ENCODE measurements around the gene PHF10.

DNA sequence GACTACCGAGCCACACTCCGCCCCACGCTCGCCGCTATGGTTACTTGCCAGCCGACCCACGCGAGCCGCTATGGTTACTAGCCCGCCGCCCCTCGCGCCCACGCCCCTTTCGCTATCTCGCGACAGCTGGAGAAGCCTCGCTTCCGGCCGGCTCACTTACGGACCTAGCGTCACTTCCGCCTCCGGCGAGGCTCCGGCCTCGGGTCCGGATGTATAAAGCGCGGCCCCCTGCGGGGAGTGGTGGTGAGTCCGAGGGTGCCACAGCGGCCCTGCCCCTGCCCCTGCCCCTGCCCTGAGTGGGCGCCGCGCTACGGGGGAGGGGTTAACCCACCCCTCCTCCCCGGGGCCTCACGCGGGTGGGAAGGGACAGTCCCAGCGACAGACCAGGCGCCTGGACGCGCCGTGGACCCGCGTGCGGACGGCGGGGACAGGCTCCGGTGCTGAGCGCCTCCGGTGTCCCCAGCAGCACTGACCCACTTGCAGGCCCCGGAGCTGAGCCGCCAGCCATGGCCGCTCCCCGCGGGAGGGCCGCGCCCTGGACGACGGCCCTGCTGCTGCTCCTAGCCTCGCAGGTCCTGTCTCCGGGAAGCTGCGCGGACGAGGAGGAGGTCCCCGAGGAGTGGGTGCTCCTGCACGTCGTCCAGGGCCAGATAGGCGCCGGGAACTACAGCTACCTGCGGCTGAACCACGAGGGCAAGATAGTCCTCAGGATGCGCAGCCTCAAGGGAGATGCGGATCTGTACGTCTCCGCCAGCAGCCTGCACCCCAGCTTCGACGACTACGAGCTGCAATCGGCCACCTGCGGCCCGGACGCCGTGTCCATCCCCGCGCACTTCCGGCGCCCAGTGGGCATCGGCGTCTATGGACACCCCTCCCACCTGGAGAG, 22.1 kb downstream of the PHF10 start, which contains the start of the genes C6orf120 and WDR27:
- TF ChIP-seq, protein P1, sequence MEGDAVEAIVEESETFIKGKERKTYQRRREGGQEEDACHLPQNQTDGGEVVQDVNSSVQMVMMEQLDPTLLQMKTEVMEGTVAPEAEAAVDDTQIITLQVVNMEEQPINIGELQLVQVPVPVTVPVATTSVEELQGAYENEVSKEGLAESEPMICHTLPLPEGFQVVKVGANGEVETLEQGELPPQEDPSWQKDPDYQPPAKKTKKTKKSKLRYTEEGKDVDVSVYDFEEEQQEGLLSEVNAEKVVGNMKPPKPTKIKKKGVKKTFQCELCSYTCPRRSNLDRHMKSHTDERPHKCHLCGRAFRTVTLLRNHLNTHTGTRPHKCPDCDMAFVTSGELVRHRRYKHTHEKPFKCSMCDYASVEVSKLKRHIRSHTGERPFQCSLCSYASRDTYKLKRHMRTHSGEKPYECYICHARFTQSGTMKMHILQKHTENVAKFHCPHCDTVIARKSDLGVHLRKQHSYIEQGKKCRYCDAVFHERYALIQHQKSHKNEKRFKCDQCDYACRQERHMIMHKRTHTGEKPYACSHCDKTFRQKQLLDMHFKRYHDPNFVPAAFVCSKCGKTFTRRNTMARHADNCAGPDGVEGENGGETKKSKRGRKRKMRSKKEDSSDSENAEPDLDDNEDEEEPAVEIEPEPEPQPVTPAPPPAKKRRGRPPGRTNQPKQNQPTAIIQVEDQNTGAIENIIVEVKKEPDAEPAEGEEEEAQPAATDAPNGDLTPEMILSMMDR (IDR thresholded peaks at IDR 0.05) = peak in 1 of 6 experiments; percentile 1
- peak; percentile 89 to 95 for TF ChIP-seq POLR2A (IDR thresholded peaks at IDR 0.05)
